ENCODE data around the gene TCF25.

- TF ChIP-seq, protein P1, sequence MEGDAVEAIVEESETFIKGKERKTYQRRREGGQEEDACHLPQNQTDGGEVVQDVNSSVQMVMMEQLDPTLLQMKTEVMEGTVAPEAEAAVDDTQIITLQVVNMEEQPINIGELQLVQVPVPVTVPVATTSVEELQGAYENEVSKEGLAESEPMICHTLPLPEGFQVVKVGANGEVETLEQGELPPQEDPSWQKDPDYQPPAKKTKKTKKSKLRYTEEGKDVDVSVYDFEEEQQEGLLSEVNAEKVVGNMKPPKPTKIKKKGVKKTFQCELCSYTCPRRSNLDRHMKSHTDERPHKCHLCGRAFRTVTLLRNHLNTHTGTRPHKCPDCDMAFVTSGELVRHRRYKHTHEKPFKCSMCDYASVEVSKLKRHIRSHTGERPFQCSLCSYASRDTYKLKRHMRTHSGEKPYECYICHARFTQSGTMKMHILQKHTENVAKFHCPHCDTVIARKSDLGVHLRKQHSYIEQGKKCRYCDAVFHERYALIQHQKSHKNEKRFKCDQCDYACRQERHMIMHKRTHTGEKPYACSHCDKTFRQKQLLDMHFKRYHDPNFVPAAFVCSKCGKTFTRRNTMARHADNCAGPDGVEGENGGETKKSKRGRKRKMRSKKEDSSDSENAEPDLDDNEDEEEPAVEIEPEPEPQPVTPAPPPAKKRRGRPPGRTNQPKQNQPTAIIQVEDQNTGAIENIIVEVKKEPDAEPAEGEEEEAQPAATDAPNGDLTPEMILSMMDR (conservative IDR thresholded peaks at IDR 0.05) = no peak
- TF ChIP-seq ZFX (IDR thresholded peaks at IDR 0.05) = no peak
These were observed 81.8 kb downstream of the TCF25 start for GRCh38 chr16:89955001-89955685.

All from C4-2B (cell line).